ENCODE results near the gene LRRC51. TPM values are rescaled to one million over a fixed set of nuclear protein-coding genes. Genes with fewer than 3 reads are reported as not detected.

LRRC51 gene
- polyA plus RNA-seq, 1 donor from 2014 or later, result 20.8 TPM

DNA sequence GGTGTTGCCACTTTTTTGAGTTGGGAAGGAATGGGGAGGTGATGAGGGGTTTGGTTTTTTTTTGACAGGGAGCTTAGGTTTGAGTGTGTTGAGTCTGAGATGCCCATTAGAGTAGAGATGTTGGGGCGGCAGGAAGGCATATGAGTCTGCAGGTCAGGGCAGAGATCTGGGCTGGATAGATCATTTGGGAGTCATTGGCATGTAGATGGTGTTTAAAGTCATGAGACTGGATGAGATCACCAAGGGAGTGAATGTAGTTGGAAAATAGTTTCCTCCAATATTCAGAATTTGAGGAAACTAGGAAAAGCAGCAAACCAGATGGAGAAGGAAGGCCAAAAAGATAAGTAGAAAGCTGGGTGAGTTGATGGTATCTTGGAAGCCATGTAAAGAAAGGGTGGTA lies 33.9 kb downstream of the LRRC51 start:
- no peak overlapping the region for H3K27ac ChIP-seq (ENCODE audit: low read length)
- no peak overlapping the region for H3K4me2 ChIP-seq (ENCODE audit: low read length)
- H3K9me2 ChIP-seq (ENCODE audit: insufficient read depth, low read length), result no peaks in the 10 kb centered on the region
- no peak overlapping the region for H3K9ac ChIP-seq (ENCODE audit: low read length)
- TF ChIP-seq EP300 (conservative IDR thresholded peaks at IDR 0.05; ENCODE audit: poor library complexity, severe bottlenecking) (no peak), EZH2 (IDR thresholded peaks at IDR 0.05; ENCODE audit: borderline replicate concordance, insufficient read depth, low read length, poor library complexity, severe bottlenecking) (no peak), RAD21 (conservative IDR thresholded peaks at IDR 0.05) (no peak), SMC3 (conservative IDR thresholded peaks at IDR 0.05; ENCODE audit: poor library complexity) (no peak), MXI1 (conservative IDR thresholded peaks at IDR 0.05; ENCODE audit: poor library complexity, severe bottlenecking) (no peak), TAF1 (IDR thresholded peaks at IDR 0.05; ENCODE audit: low read depth) (no peak), POLR2AphosphoS5 (IDR thresholded peaks at IDR 0.05) (no peak)
- TF ChIP-seq, protein P1, sequence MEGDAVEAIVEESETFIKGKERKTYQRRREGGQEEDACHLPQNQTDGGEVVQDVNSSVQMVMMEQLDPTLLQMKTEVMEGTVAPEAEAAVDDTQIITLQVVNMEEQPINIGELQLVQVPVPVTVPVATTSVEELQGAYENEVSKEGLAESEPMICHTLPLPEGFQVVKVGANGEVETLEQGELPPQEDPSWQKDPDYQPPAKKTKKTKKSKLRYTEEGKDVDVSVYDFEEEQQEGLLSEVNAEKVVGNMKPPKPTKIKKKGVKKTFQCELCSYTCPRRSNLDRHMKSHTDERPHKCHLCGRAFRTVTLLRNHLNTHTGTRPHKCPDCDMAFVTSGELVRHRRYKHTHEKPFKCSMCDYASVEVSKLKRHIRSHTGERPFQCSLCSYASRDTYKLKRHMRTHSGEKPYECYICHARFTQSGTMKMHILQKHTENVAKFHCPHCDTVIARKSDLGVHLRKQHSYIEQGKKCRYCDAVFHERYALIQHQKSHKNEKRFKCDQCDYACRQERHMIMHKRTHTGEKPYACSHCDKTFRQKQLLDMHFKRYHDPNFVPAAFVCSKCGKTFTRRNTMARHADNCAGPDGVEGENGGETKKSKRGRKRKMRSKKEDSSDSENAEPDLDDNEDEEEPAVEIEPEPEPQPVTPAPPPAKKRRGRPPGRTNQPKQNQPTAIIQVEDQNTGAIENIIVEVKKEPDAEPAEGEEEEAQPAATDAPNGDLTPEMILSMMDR (IDR thresholded peaks at IDR 0.05; ENCODE audit: poor library complexity, severe bottlenecking), result no peak
- TF ChIP-seq, protein P2, sequence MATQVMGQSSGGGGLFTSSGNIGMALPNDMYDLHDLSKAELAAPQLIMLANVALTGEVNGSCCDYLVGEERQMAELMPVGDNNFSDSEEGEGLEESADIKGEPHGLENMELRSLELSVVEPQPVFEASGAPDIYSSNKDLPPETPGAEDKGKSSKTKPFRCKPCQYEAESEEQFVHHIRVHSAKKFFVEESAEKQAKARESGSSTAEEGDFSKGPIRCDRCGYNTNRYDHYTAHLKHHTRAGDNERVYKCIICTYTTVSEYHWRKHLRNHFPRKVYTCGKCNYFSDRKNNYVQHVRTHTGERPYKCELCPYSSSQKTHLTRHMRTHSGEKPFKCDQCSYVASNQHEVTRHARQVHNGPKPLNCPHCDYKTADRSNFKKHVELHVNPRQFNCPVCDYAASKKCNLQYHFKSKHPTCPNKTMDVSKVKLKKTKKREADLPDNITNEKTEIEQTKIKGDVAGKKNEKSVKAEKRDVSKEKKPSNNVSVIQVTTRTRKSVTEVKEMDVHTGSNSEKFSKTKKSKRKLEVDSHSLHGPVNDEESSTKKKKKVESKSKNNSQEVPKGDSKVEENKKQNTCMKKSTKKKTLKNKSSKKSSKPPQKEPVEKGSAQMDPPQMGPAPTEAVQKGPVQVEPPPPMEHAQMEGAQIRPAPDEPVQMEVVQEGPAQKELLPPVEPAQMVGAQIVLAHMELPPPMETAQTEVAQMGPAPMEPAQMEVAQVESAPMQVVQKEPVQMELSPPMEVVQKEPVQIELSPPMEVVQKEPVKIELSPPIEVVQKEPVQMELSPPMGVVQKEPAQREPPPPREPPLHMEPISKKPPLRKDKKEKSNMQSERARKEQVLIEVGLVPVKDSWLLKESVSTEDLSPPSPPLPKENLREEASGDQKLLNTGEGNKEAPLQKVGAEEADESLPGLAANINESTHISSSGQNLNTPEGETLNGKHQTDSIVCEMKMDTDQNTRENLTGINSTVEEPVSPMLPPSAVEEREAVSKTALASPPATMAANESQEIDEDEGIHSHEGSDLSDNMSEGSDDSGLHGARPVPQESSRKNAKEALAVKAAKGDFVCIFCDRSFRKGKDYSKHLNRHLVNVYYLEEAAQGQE (IDR thresholded peaks at IDR 0.05; ENCODE audit: borderline replicate concordance), result no peak
- H3K27me3 ChIP-seq (ENCODE audit: insufficient read depth, low read depth, low read length), result no peaks in the 10 kb centered on the region
- no peaks in the 10 kb centered on the region for H3K79me2 ChIP-seq (replicated peaks; ENCODE audit: insufficient read depth, low read length)
- H4K20me1 ChIP-seq (ENCODE audit: insufficient read depth), result no peaks in the 10 kb centered on the region
- no peaks in the 10 kb centered on the region for H3F3A ChIP-seq (ENCODE audit: insufficient read depth, low read length, poor library complexity, severe bottlenecking)
- no peak overlapping the region for H3K4me3 ChIP-seq (ENCODE audit: low read length)
- no peak overlapping the region for H2AFZ ChIP-seq (ENCODE audit: low read depth, low read length)
- no peaks in the 10 kb centered on the region for H3K36me3 ChIP-seq (ENCODE audit: insufficient read depth, low read length)
- H3K9me3 ChIP-seq (ENCODE audit: low read length), result no peaks in the 10 kb centered on the region

GRCh38 chr11:72116019-72116755 lies 35.5 kb downstream of the LRRC51 start:
- Histone ChIP-seq H4K20me1 (ENCODE audit: insufficient read depth) (no peaks in the 10 kb centered on the region), H3K9ac (ENCODE audit: low read length) (no peak overlapping the region), H3F3A (ENCODE audit: insufficient read depth, low read length, poor library complexity, severe bottlenecking) (no peaks in the 10 kb centered on the region), H3K27me3 (ENCODE audit: insufficient read depth, low read depth, low read length) (no peaks in the 10 kb centered on the region), H3K27ac (ENCODE audit: low read length) (no peak overlapping the region), H3K4me3 (ENCODE audit: low read length) (no peak overlapping the region), H3K4me2 (ENCODE audit: low read length) (no peak overlapping the region), H3K9me2 (ENCODE audit: insufficient read depth, low read length) (no peaks in the 10 kb centered on the region), H3K36me3 (ENCODE audit: insufficient read depth, low read length) (no peaks in the 10 kb centered on the region), H3K9me3 (ENCODE audit: low read length) (no peaks in the 10 kb centered on the region), H2AFZ (ENCODE audit: low read depth, low read length) (no peak overlapping the region), H3K79me2 (replicated peaks; ENCODE audit: insufficient read depth, low read length) (no peaks in the 10 kb centered on the region)
- no peak for TF ChIP-seq TAF1 (IDR thresholded peaks at IDR 0.05; ENCODE audit: low read depth)
- TF ChIP-seq, protein P2 (IDR thresholded peaks at IDR 0.05; ENCODE audit: borderline replicate concordance), result no peak
- TF ChIP-seq, protein P1 (IDR thresholded peaks at IDR 0.05; ENCODE audit: poor library complexity, severe bottlenecking), result no peak
- no peak for TF ChIP-seq EP300 (conservative IDR thresholded peaks at IDR 0.05; ENCODE audit: poor library complexity, severe bottlenecking)
- TF ChIP-seq SMC3 (conservative IDR thresholded peaks at IDR 0.05; ENCODE audit: poor library complexity), result no peak
- no peak for TF ChIP-seq EZH2 (IDR thresholded peaks at IDR 0.05; ENCODE audit: borderline replicate concordance, insufficient read depth, low read length, poor library complexity, severe bottlenecking)
- no peak for TF ChIP-seq MXI1 (conservative IDR thresholded peaks at IDR 0.05; ENCODE audit: poor library complexity, severe bottlenecking)
- TF ChIP-seq RAD21 (conservative IDR thresholded peaks at IDR 0.05), result no peak
